Measurements from ENCODE around the gene CLCNKA. TPM values are rescaled to one million over a fixed set of nuclear protein-coding genes. Genes with fewer than 3 reads are reported as not detected.
A peak's percentile ranks its signal among the peaks of the same experiment; 100 is the strongest.

The CLCNKA gene
- total RNA-seq, 1 experiment from 2014 or later: 1.5 TPM

DNA sequence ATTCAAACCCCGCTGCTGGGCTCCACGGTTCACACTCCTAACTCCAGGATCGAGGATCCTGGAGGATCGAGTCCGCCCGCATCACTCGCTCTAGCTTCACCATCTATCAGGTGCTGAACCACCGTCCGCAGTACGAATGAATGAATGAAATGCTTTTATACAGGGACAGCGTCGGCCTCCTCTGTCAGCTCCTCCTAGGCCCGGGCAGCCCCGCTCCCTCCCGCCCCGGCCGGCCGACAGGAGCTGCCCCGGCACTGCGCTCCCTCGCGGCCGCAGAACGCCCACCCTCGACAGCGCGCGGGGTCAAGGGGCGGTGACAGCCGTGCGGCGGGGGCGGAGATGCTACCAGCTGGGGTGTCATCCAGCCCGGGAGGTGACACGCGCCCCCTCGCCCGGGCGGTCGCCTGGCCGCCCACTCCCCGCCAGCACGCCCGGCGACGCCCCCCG lies 46.5 kb upstream of the CLCNKA start:
- Mint-ChIP-seq H3K27ac (no peak overlapping the region), H3K4me3 (peak overlapping the region; percentile 89), H3K4me1 (peaks cover 12% of the 10 kb centered on the region), H3K9me3 (peaks cover 9% of the 10 kb centered on the region), H3K27me3 (ENCODE audit: low read depth) (no peaks in the 10 kb centered on the region; the same call in 1 of the 2 replicates), H3K36me3 (peaks cover 18% of the 10 kb centered on the region)
- TF ChIP-seq ZNF219 (CRISPR knock-in tag; IDR thresholded peaks at IDR 0.05; ENCODE audit: borderline replicate concordance): no peak
- 0 out of 2 replicates have a peak, but pooled peaks have one; percentile 9 for TF ChIP-seq TEAD1 (CRISPR knock-in tag; IDR thresholded peaks at IDR 0.05)
- peak; percentile 16; the same call in 1 of the 2 replicates for TF ChIP-seq FOXK1 (CRISPR knock-in tag; IDR thresholded peaks at IDR 0.05)
- TF ChIP-seq, protein P1, sequence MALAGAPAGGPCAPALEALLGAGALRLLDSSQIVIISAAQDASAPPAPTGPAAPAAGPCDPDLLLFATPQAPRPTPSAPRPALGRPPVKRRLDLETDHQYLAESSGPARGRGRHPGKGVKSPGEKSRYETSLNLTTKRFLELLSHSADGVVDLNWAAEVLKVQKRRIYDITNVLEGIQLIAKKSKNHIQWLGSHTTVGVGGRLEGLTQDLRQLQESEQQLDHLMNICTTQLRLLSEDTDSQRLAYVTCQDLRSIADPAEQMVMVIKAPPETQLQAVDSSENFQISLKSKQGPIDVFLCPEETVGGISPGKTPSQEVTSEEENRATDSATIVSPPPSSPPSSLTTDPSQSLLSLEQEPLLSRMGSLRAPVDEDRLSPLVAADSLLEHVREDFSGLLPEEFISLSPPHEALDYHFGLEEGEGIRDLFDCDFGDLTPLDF (CRISPR knock-in tag; IDR thresholded peaks at IDR 0.05): no peak
- TF ChIP-seq, protein P2, sequence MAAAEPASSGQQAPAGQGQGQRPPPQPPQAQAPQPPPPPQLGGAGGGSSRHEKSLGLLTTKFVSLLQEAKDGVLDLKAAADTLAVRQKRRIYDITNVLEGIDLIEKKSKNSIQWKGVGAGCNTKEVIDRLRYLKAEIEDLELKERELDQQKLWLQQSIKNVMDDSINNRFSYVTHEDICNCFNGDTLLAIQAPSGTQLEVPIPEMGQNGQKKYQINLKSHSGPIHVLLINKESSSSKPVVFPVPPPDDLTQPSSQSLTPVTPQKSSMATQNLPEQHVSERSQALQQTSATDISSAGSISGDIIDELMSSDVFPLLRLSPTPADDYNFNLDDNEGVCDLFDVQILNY (CRISPR knock-in tag; IDR thresholded peaks at IDR 0.05): peak; percentile 48; the same call in 1 of the 2 replicates
- TF ChIP-seq KAT7 (CRISPR knock-in tag; IDR thresholded peaks at IDR 0.05; ENCODE audit: borderline replicate concordance): peak; percentile 86; the same call in 1 of the 2 replicates
- TF ChIP-seq, protein P3, sequence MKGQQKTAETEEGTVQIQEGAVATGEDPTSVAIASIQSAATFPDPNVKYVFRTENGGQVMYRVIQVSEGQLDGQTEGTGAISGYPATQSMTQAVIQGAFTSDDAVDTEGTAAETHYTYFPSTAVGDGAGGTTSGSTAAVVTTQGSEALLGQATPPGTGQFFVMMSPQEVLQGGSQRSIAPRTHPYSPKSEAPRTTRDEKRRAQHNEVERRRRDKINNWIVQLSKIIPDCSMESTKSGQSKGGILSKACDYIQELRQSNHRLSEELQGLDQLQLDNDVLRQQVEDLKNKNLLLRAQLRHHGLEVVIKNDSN (CRISPR knock-in tag; IDR thresholded peaks at IDR 0.05): no peak
- TF ChIP-seq, protein P4, sequence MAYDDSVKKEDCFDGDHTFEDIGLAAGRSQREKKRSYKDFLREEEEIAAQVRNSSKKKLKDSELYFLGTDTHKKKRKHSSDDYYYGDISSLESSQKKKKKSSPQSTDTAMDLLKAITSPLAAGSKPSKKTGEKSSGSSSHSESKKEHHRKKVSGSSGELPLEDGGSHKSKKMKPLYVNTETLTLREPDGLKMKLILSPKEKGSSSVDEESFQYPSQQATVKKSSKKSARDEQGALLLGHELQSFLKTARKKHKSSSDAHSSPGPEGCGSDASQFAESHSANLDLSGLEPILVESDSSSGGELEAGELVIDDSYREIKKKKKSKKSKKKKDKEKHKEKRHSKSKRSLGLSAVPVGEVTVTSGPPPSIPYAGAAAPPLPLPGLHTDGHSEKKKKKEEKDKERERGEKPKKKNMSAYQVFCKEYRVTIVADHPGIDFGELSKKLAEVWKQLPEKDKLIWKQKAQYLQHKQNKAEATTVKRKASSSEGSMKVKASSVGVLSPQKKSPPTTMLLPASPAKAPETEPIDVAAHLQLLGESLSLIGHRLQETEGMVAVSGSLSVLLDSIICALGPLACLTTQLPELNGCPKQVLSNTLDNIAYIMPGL (CRISPR knock-in tag; IDR thresholded peaks at IDR 0.05): peak; percentile 72
- peak; percentile 39; the same call in 1 of the 2 replicates for TF ChIP-seq NR2C2 (CRISPR knock-in tag; IDR thresholded peaks at IDR 0.05)
- TF ChIP-seq, protein P5, sequence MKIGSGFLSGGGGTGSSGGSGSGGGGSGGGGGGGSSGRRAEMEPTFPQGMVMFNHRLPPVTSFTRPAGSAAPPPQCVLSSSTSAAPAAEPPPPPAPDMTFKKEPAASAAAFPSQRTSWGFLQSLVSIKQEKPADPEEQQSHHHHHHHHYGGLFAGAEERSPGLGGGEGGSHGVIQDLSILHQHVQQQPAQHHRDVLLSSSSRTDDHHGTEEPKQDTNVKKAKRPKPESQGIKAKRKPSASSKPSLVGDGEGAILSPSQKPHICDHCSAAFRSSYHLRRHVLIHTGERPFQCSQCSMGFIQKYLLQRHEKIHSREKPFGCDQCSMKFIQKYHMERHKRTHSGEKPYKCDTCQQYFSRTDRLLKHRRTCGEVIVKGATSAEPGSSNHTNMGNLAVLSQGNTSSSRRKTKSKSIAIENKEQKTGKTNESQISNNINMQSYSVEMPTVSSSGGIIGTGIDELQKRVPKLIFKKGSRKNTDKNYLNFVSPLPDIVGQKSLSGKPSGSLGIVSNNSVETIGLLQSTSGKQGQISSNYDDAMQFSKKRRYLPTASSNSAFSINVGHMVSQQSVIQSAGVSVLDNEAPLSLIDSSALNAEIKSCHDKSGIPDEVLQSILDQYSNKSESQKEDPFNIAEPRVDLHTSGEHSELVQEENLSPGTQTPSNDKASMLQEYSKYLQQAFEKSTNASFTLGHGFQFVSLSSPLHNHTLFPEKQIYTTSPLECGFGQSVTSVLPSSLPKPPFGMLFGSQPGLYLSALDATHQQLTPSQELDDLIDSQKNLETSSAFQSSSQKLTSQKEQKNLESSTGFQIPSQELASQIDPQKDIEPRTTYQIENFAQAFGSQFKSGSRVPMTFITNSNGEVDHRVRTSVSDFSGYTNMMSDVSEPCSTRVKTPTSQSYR (CRISPR knock-in tag; IDR thresholded peaks at IDR 0.05): no peak
- TF ChIP-seq, protein P6, sequence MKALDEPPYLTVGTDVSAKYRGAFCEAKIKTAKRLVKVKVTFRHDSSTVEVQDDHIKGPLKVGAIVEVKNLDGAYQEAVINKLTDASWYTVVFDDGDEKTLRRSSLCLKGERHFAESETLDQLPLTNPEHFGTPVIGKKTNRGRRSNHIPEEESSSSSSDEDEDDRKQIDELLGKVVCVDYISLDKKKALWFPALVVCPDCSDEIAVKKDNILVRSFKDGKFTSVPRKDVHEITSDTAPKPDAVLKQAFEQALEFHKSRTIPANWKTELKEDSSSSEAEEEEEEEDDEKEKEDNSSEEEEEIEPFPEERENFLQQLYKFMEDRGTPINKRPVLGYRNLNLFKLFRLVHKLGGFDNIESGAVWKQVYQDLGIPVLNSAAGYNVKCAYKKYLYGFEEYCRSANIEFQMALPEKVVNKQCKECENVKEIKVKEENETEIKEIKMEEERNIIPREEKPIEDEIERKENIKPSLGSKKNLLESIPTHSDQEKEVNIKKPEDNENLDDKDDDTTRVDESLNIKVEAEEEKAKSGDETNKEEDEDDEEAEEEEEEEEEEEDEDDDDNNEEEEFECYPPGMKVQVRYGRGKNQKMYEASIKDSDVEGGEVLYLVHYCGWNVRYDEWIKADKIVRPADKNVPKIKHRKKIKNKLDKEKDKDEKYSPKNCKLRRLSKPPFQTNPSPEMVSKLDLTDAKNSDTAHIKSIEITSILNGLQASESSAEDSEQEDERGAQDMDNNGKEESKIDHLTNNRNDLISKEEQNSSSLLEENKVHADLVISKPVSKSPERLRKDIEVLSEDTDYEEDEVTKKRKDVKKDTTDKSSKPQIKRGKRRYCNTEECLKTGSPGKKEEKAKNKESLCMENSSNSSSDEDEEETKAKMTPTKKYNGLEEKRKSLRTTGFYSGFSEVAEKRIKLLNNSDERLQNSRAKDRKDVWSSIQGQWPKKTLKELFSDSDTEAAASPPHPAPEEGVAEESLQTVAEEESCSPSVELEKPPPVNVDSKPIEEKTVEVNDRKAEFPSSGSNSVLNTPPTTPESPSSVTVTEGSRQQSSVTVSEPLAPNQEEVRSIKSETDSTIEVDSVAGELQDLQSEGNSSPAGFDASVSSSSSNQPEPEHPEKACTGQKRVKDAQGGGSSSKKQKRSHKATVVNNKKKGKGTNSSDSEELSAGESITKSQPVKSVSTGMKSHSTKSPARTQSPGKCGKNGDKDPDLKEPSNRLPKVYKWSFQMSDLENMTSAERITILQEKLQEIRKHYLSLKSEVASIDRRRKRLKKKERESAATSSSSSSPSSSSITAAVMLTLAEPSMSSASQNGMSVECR (CRISPR knock-in tag; IDR thresholded peaks at IDR 0.05; ENCODE audit: borderline replicate concordance): 0 out of 2 replicates have a peak, but pooled peaks have one; percentile 42
- TF ChIP-seq, protein P7, sequence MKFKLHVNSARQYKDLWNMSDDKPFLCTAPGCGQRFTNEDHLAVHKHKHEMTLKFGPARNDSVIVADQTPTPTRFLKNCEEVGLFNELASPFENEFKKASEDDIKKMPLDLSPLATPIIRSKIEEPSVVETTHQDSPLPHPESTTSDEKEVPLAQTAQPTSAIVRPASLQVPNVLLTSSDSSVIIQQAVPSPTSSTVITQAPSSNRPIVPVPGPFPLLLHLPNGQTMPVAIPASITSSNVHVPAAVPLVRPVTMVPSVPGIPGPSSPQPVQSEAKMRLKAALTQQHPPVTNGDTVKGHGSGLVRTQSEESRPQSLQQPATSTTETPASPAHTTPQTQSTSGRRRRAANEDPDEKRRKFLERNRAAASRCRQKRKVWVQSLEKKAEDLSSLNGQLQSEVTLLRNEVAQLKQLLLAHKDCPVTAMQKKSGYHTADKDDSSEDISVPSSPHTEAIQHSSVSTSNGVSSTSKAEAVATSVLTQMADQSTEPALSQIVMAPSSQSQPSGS (CRISPR knock-in tag; IDR thresholded peaks at IDR 0.05; ENCODE audit: borderline replicate concordance, low read depth): no peak
- TF ChIP-seq ZNF317 (CRISPR knock-in tag; IDR thresholded peaks at IDR 0.05; ENCODE audit: borderline replicate concordance, low read depth): 0 out of 2 replicates have a peak, but pooled peaks have one; percentile 12
- ATAC-seq (peak; percentile 90), DNase-seq (ENCODE audit: low spot score) (peak; percentile 72)
- ChIA-PET CTCF (interaction anchor here (0.6 to 3.1 kb wide), 26 partner anchors 11 to 442 kb away, joined by 3 to 19 read pairs (median 4); partner anchors contain the start of genes FAM131C, SPEN and SRARP), POLR2A (no interaction called here)
